GM12878 (cell line): ENCODE data around the gene CTRB1. TPM values are rescaled to one million over a fixed set of nuclear protein-coding genes. Genes with fewer than 3 reads are reported as not detected.

Experiments
- ATAC-seq: fragments of 200-7000 bp; cut with Tn5 transposase; 3 replicates; pipeline ENCODE4 v1.9.1; 2020; ENCODE audit warnings: mild to moderate bottlenecking, moderate library complexity
- BruUV-seq: library from RNA; stranded (reverse); fragments of 400-500 nt; replicated peaks from 2 replicates; lab custom pipeline; 2021; lab: Mats Ljungman, UMichigan
- CTCF ChIA-PET: fragments of 300-600 bp; sonication (Branson Sonifier 250); formaldehyde crosslinking; extraction: SDS; loops from one replicate; lab custom pipeline; 2021; ENCODE audit warnings: inconsistent platforms; lab: Yijun Ruan, JAX
- POLR2A ChIA-PET: fragments of 350-600 bp; formaldehyde crosslinking; extraction: SDS; loops from one replicate; lab custom pipeline; 2021; ENCODE audit warnings: inconsistent platforms; lab: Charles Lee
- RAD21 ChIA-PET: fragments of 300-600 bp; sonication (Branson Sonifier 250); formaldehyde crosslinking; loops from one replicate; lab custom pipeline; 2023; ENCODE audit warnings: antibody characterized with exemption; ENCODE audit not compliant: unreplicated experiment; lab: Charles Lee
- SMC1A ChIA-PET: fragments of 300-600 bp; sonication (Branson Sonifier 250); formaldehyde crosslinking; loops from one replicate; lab custom pipeline; 2023; ENCODE audit not compliant: unreplicated experiment, uncharacterized antibody; lab: Charles Lee
- DNase-seq: peaks from one replicate; pipeline ENCODE4 v3.0.0-alpha.2; 2011; ENCODE audit warnings: low read depth, low spot score
- FAIRE-seq: peaks from 3 replicates; lab custom pipeline; 2011; peaks lifted over from hg19 to GRCh38; lab: Jason Lieb, UNC
- H2AFZ ChIP-seq: 2 replicates; pipeline ENCODE4 v1.6.0; 2011; ENCODE audit warnings: low read depth, low read length, control low read depth; ENCODE audit not compliant: control insufficient read depth
- H3K27ac ChIP-seq: 2 replicates; pipeline ENCODE4 v1.5.1; 2011; ENCODE audit warnings: control low read depth; ENCODE audit not compliant: control insufficient read depth, insufficient read depth
- H3K27me3 ChIP-seq, 2 experiments: replicated peaks in 1 of 2; 2 replicates each; pipeline versions ENCODE4 v1.6.0 to v1.6.1; 2011; ENCODE audit warnings: low read length in 1 of 2; ENCODE audit not compliant: control insufficient read depth in 2 of 2, insufficient read depth in 2 of 2
- H3K36me3 ChIP-seq, 2 experiments: 2 replicates each; pipeline ENCODE4 v1.5.1; 2011; ENCODE audit warnings: low read length in 1 of 2; ENCODE audit not compliant: control insufficient read depth in 2 of 2, insufficient read depth in 2 of 2
- H3K4me1 ChIP-seq: 2 replicates; pipeline ENCODE4 v1.6.1; 2011; ENCODE audit warnings: mild to moderate bottlenecking, low read length, moderate library complexity, mixed read lengths; ENCODE audit not compliant: control insufficient read depth, insufficient read depth
- H3K4me2 ChIP-seq: 2 replicates; pipeline ENCODE4 v1.6.0; 2011; ENCODE audit warnings: control low read depth; ENCODE audit not compliant: control insufficient read depth, insufficient read depth
- H3K4me3 ChIP-seq: fragments of 200-600 bp; sonication (generic); 2 replicates; pipeline ENCODE4 v1.5.1; 2016
- H3K79me2 ChIP-seq: 2 replicates; pipeline ENCODE4 v1.6.0; 2011; ENCODE audit warnings: low read length; ENCODE audit not compliant: control insufficient read depth, insufficient read depth
- H3K9ac ChIP-seq: 2 replicates; pipeline ENCODE4 v1.8.0; 2011; ENCODE audit warnings: low read length, control low read depth, mixed read lengths; ENCODE audit not compliant: control insufficient read depth, insufficient read depth
- H3K9me3 ChIP-seq: replicated peaks from 3 replicates; pipeline ENCODE4 v1.5.1; 2011; ENCODE audit warnings: mild to moderate bottlenecking, low read length; ENCODE audit not compliant: control insufficient read depth, insufficient read depth
- H4K20me1 ChIP-seq: 2 replicates; pipeline ENCODE4 v1.6.0; 2011; ENCODE audit not compliant: control insufficient read depth, insufficient read depth
- BCL11A ChIP-seq: IDR thresholded peaks from 2 replicates; pipeline ENCODE4 v1.6.1; 2011; ENCODE audit warnings: low read depth, low read length
- CEBPB ChIP-seq, 2 experiments: fragments of 150-350 bp in 1 of 2; IDR thresholded peaks; 2 replicates each; pipeline ENCODE4 v1.6.1; 2012 to 2014; ENCODE audit warnings: low read depth in 2 of 2, low read length in 2 of 2, borderline replicate concordance in 1 of 2, inconsistent platforms in 1 of 2
- CREB1 ChIP-seq: IDR thresholded peaks from 2 replicates; pipeline ENCODE4 v1.6.1; 2012; ENCODE audit warnings: low read depth, mild to moderate bottlenecking, inconsistent platforms
- EZH2 ChIP-seq: IDR thresholded peaks from 2 replicates; pipeline ENCODE4 v1.6.1; 2012; ENCODE audit warnings: low read depth, mild to moderate bottlenecking, control low read depth, inconsistent platforms, low read length, borderline replicate concordance; ENCODE audit not compliant: control insufficient read depth
- FOXK2 ChIP-seq: fragments of 450-650 bp; IDR thresholded peaks from 2 replicates; pipeline ENCODE4 v1.6.1; 2017; ENCODE audit warnings: mild to moderate bottlenecking, moderate library complexity
- IKZF1 ChIP-seq: fragments of 450-650 bp; conservative IDR thresholded peaks from 2 replicates; pipeline ENCODE4 v1.6.1; 2017; ENCODE audit warnings: antibody characterized with exemption, mild to moderate bottlenecking
- IKZF2 ChIP-seq, 2 experiments: fragments of 450-650 bp; IDR thresholded peaks; 2 replicates each; pipeline ENCODE4 v1.6.1; 2017; ENCODE audit warnings: mild to moderate bottlenecking in 2 of 2, moderate library complexity in 2 of 2
- IRF4 ChIP-seq: IDR thresholded peaks from 2 replicates; pipeline ENCODE4 v1.6.1; 2011; ENCODE audit warnings: low read depth, low read length
- MEF2B ChIP-seq: fragments of 450-650 bp; IDR thresholded peaks from 2 replicates; pipeline ENCODE4 v1.6.1; 2018; ENCODE audit warnings: mild to moderate bottlenecking, moderate library complexity; ENCODE audit not compliant: partially characterized antibody, poor library complexity, severe bottlenecking
- NBN ChIP-seq: fragments of 450-650 bp; IDR thresholded peaks from 2 replicates; pipeline ENCODE4 v1.6.1; 2016
- NR2C2 ChIP-seq: IDR thresholded peaks from 2 replicates; pipeline ENCODE4 v1.6.1; 2011; ENCODE audit warnings: borderline replicate concordance, low read depth; ENCODE audit not compliant: control insufficient read depth, insufficient read length
- PML ChIP-seq: IDR thresholded peaks from 2 replicates; pipeline ENCODE4 v1.6.1; 2012; ENCODE audit warnings: low read length, inconsistent platforms
- RUNX3 ChIP-seq: IDR thresholded peaks from 2 replicates; pipeline ENCODE4 v1.6.1; 2012; ENCODE audit warnings: low read length, inconsistent platforms
- SPI1 ChIP-seq: IDR thresholded peaks from 2 replicates; pipeline ENCODE4 v1.6.1; 2011; ENCODE audit warnings: low read depth, mild to moderate bottlenecking, low read length, moderate library complexity, borderline replicate concordance; ENCODE audit not compliant: insufficient read depth
- ZNF24 ChIP-seq: fragments of 450-650 bp; IDR thresholded peaks from 2 replicates; pipeline ENCODE4 v1.6.1; 2017; ENCODE audit warnings: antibody characterized with exemption, mild to moderate bottlenecking
- ZNF274 ChIP-seq: IDR thresholded peaks from one replicate; pipeline ENCODE4 v1.8.0; 2011; ENCODE audit not compliant: insufficient read length, insufficient read depth
- ZNF687 ChIP-seq: fragments of 450-650 bp; IDR thresholded peaks from 2 replicates; pipeline ENCODE4 v1.6.1; 2017; ENCODE audit warnings: mild to moderate bottlenecking, moderate library complexity
- WGBS: methylation state at CpG from one replicate; pipeline ENCODE4 v1.1.6; 2016; ENCODE audit warnings: low lambda C conversion rate; ENCODE audit not compliant: insufficient replicate concordance, insufficient coverage; ENCODE audit errors: missing lambda C conversion rate; 5-methylcytosine and 5-hydroxymethylcytosine counted together
- in situ Hi-C: fragments of 300-500 bp; cut with MboI; formaldehyde crosslinking; loops from 9 replicates; pipeline ENCODE4 v1.14.3; 2018; ENCODE audit warnings: mixed read lengths
- intact Hi-C: fragments of 100-400 bp; cut with micrococcal nuclease; formaldehyde crosslinking; loops from one replicate; pipeline ENCODE4 v1.14.2; 2022; ENCODE audit not compliant: unreplicated experiment
- polyA plus RNA-seq, 11 experiments: library from polyadenylated mRNA; depleted of rRNA in 4 of 11; unstranded in 6 of 11; stranded (reverse) in 5 of 11; fragments of >200 nt; fragmentation: Nextera tagmentation in 4 of 11; fragmentation: Illumina TruSeq in 1 of 11; extraction: Ambion mirVana in 4 of 11; extraction: Trizol in 1 of 11; gene quantifications; 1 replicate in 1 of 11; 2 replicates in 10 of 11; pipeline versions ENCODE4 v1.2.1 to v1.2.3, GENCODE V29; 2011 to 2016; ENCODE audit warnings: inconsistent platforms in 2 of 11, missing spikeins in 2 of 11, low read depth in 1 of 11
- total RNA-seq, 4 experiments: library from RNA; depleted of rRNA in 3 of 4; stranded (reverse); fragments of >200 nt in 3 of 4; fragmentation: Illumina TruSeq in 1 of 4; extraction: Trizol in 1 of 4; gene quantifications; 2 replicates each; pipeline versions ENCODE4 v1.2.1 to v1.2.3, GENCODE V29; 2013 to 2021
- TF ChIP-seq, protein P1 (sequence below), 3 experiments: IDR thresholded peaks in 2 of 3; conservative IDR thresholded peaks in 1 of 3; 2 replicates each; pipeline ENCODE4 v1.5.1; 2011; ENCODE audit warnings: low read depth in 3 of 3, low read length in 3 of 3, mild to moderate bottlenecking in 3 of 3, control low read depth in 2 of 3, moderate library complexity in 2 of 3, inconsistent platforms in 1 of 3, mixed read lengths in 1 of 3; ENCODE audit not compliant: control insufficient read depth in 2 of 3, insufficient read depth in 1 of 3; ENCODE audit errors: extremely low read depth in 1 of 3
- TF ChIP-seq, protein P2 (sequence below): IDR thresholded peaks from 2 replicates; pipeline ENCODE4 v1.6.1; 2012; ENCODE audit warnings: low read depth, low read length, improper control_type of control experiment

The CTRB1 gene
- total and polyA plus RNA-seq, 10 of the 15 experiments (the other 5 are each of a cell fraction or from before 2014, with no cell fraction given): 0.28 to 4.4 TPM; not detected in 8

GRCh38 chr16:75272097-75272551 is 53.3 kb downstream of the CTRB1 start:
- peaks cover 18% of the 10 kb centered on the region for H3K4me1 ChIP-seq
- DNase-seq (peak; percentile 28), ATAC-seq (peak; percentile 74), FAIRE-seq (no peak)
- in situ Hi-C loops: no loop called here
- H4K20me1 ChIP-seq: no peaks in the 10 kb centered on the region
- intact Hi-C loops: loop anchor here (5.0 kb wide), 1 partner anchor 45 kb away; no protein-coding TSS in a partner anchor
- SMC1A ChIA-PET: interaction anchor here (1.1 to 1.8 kb wide), 2 partner anchors 33 to 108 kb away, joined by 3 to 6 read pairs; no protein-coding TSS in a partner anchor
- H2AFZ ChIP-seq: no peak overlapping the region
- H3K79me2 ChIP-seq: no peaks in the 10 kb centered on the region
- no peak overlapping the region; the same call in 1 of the 2 replicates for H3K4me3 ChIP-seq
- no peaks in the 10 kb centered on the region for H3K36me3 ChIP-seq
- H3K9me3 ChIP-seq: no peaks in the 10 kb centered on the region; the same call in 2 of the 3 replicates
- H3K27ac ChIP-seq: peak overlapping the region; percentile 24; the same call in 1 of the 2 replicates
- CTCF ChIA-PET: interaction anchor here (0.6 to 1.4 kb wide), 6 partner anchors 9 to 106 kb away, joined by 3 to 7 read pairs (median 3); no protein-coding TSS in a partner anchor
- no peak overlapping the region for H3K9ac ChIP-seq
- H3K4me2 ChIP-seq: peak overlapping the region; percentile 53
- POLR2A ChIA-PET: interaction anchor here (0.5 to 1.5 kb wide), 3 partner anchors 10 to 15 kb away, joined by 3 to 5 read pairs (median 3); no protein-coding TSS in a partner anchor
- RAD21 ChIA-PET: no interaction called here
- BruUV-seq: no TSS peak
- no peaks in the 10 kb centered on the region for H3K27me3 ChIP-seq
- WGBS: 6% methylated on average over 12 of the region's 12 CpGs
- TF ChIP-seq, protein P1, sequence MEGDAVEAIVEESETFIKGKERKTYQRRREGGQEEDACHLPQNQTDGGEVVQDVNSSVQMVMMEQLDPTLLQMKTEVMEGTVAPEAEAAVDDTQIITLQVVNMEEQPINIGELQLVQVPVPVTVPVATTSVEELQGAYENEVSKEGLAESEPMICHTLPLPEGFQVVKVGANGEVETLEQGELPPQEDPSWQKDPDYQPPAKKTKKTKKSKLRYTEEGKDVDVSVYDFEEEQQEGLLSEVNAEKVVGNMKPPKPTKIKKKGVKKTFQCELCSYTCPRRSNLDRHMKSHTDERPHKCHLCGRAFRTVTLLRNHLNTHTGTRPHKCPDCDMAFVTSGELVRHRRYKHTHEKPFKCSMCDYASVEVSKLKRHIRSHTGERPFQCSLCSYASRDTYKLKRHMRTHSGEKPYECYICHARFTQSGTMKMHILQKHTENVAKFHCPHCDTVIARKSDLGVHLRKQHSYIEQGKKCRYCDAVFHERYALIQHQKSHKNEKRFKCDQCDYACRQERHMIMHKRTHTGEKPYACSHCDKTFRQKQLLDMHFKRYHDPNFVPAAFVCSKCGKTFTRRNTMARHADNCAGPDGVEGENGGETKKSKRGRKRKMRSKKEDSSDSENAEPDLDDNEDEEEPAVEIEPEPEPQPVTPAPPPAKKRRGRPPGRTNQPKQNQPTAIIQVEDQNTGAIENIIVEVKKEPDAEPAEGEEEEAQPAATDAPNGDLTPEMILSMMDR (IDR thresholded peaks at IDR 0.05 in 2 of 3, conservative IDR thresholded peaks at IDR 0.05 in 1 of 3; ENCODE audit: control insufficient read depth in 2 of 3, extremely low read depth in 1 of 3, insufficient read depth in 1 of 3, low read depth in 3 of 3, low read length in 3 of 3): no peak
- no peak for TF ChIP-seq NR2C2
- TF ChIP-seq, protein P2, sequence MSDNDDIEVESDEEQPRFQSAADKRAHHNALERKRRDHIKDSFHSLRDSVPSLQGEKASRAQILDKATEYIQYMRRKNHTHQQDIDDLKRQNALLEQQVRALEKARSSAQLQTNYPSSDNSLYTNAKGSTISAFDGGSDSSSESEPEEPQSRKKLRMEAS: no peak
- no peak for TF ChIP-seq IRF4
- TF ChIP-seq SPI1: 0 out of 2 replicates have a peak, but pooled peaks have one; percentile 22
- TF ChIP-seq BCL11A: no peak
- TF ChIP-seq FOXK2: no peak
- no peak for TF ChIP-seq ZNF24
- TF ChIP-seq IKZF1: peak; percentile 35; the same call in 1 of the 2 replicates
- peak in 1 of 2 experiments; percentile 38; a peak in 1 of 4 replicates for TF ChIP-seq IKZF2 (IDR thresholded peaks at IDR 0.05)
- TF ChIP-seq EZH2: no peak
- no peak for TF ChIP-seq ZNF274
- no peak for TF ChIP-seq ZNF687
- no peak for TF ChIP-seq CEBPB (IDR thresholded peaks at IDR 0.05; ENCODE audit: borderline replicate concordance in 1 of 2, low read depth in 2 of 2, low read length in 2 of 2)
- no peak for TF ChIP-seq PML
- TF ChIP-seq NBN: no peak
- TF ChIP-seq MEF2B: peak; percentile 73
- TF ChIP-seq RUNX3: 0 out of 2 replicates have a peak, but pooled peaks have one; percentile 6
- no peak for TF ChIP-seq CREB1
